K562 (cell line): ENCODE measurements around the gene ZNF12. TPM values are rescaled to one million over a fixed set of nuclear protein-coding genes. Genes with fewer than 3 reads are reported as not detected.

Experiments used
- AFF4 ChIP-seq: sonication (generic); formaldehyde crosslinking; IDR thresholded peaks from 2 replicates; pipeline ENCODE4 v1.8.0; 2023; ENCODE audit warnings: mild to moderate bottlenecking, missing genetic modification reagents
- ARID1B ChIP-seq: fragments of 450-650 bp; IDR thresholded peaks from 2 replicates; pipeline ENCODE4 v1.6.1; 2016; ENCODE audit warnings: antibody characterized with exemption, mild to moderate bottlenecking, inconsistent platforms
- CC2D1A ChIP-seq: fragments of 450-650 bp; IDR thresholded peaks from 2 replicates; pipeline ENCODE4 v1.6.1; 2017; ENCODE audit warnings: mild to moderate bottlenecking
- MAFF ChIP-seq: IDR thresholded peaks from 2 replicates; pipeline ENCODE4 v1.6.1; 2012; ENCODE audit warnings: low read length, improper control_type of control experiment
- NR3C1 ChIP-seq: sonication (generic); formaldehyde crosslinking; IDR thresholded peaks from 2 replicates; pipeline ENCODE4 v1.8.1; 2022; ENCODE audit warnings: missing genetic modification reagents
- STAT5A ChIP-seq: IDR thresholded peaks from 2 replicates; pipeline ENCODE4 v1.6.1; 2012; ENCODE audit warnings: low read length, inconsistent platforms, borderline replicate concordance
- TAF1 ChIP-seq: IDR thresholded peaks from 2 replicates; pipeline ENCODE4 v1.6.1; 2011; ENCODE audit warnings: mild to moderate bottlenecking, low read length, moderate library complexity; ENCODE audit not compliant: insufficient read depth, control insufficient read depth, severe bottlenecking; ENCODE audit errors: extremely low read depth
- ZBTB40 ChIP-seq, 2 experiments: fragments of 450-650 bp in 1 of 2; sonication (generic) in 1 of 2; formaldehyde crosslinking in 1 of 2; IDR thresholded peaks; 2 replicates each; pipeline versions ENCODE4 v1.7.1 to v1.9.0; 2016 to 2022; ENCODE audit warnings: inconsistent platforms in 1 of 2, mild to moderate bottlenecking in 1 of 2, missing genetic modification reagents in 1 of 2
- polyA plus RNA-seq, 8 experiments: library from polyadenylated mRNA; depleted of rRNA in 4 of 8; stranded (reverse) in 5 of 8; unstranded in 3 of 8; fragments of >200 nt; fragmentation: Nextera tagmentation in 2 of 8; fragmentation: Illumina TruSeq in 1 of 8; extraction: Ambion mirVana in 2 of 8; extraction: Trizol in 1 of 8; gene quantifications; 2 replicates each; pipeline versions ENCODE4 v1.2.1 to v1.2.3, GENCODE V29; 2011 to 2014; ENCODE audit warnings: inconsistent platforms in 1 of 8, missing spikeins in 1 of 8
- total RNA-seq, 7 experiments: library from RNA; depleted of rRNA in 6 of 7; stranded (reverse); fragments of >200 nt in 6 of 7; fragmentation: Illumina TruSeq in 2 of 7; extraction: Trizol in 2 of 7; gene quantifications; 2 replicates each; pipeline versions ENCODE4 v1.2.1 to v1.2.3, GENCODE V29; 2011 to 2021; ENCODE audit warnings: low replicate concordance in 1 of 7
- TF ChIP-seq, protein P1 (sequence below): fragments of 450-650 bp; IDR thresholded peaks from 2 replicates; pipeline ENCODE4 v1.6.1; 2016; ENCODE audit warnings: missing biosample characterization, missing genetic modification characterization

Gene ZNF12
- total and polyA plus RNA-seq, 9 of the 15 experiments (the other 6 are each of a cell fraction or from before 2014, with no cell fraction given) = 5.8 to 32.3 (median 18.9) TPM

- peak; percentile 89 for TF ChIP-seq ZBTB40 (IDR thresholded peaks at IDR 0.05)
- no peak for TF ChIP-seq ZBTB40 (CRISPR knock-in tag; IDR thresholded peaks at IDR 0.05)
- no peak for TF ChIP-seq MAFF
- TF ChIP-seq NR3C1 = no peak
- TF ChIP-seq ARID1B = no peak
- TF ChIP-seq STAT5A = no peak
- TF ChIP-seq, protein P1, sequence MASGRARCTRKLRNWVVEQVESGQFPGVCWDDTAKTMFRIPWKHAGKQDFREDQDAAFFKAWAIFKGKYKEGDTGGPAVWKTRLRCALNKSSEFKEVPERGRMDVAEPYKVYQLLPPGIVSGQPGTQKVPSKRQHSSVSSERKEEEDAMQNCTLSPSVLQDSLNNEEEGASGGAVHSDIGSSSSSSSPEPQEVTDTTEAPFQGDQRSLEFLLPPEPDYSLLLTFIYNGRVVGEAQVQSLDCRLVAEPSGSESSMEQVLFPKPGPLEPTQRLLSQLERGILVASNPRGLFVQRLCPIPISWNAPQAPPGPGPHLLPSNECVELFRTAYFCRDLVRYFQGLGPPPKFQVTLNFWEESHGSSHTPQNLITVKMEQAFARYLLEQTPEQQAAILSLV (tag) = no peak
- TF ChIP-seq CC2D1A = no peak
- TF ChIP-seq AFF4 (CRISPR knock-in tag) = no peak
- TF ChIP-seq TAF1 = peak; percentile 74
Measured at GRCh38 chr7:6706666-6707407, at the start of gene ZNF12 (continued).
